Stimulated activated naive CD8-positive, alpha-beta T cell treated with anti-CD3 and anti-CD28 coated beads, Interleukin-15, amount 100 ng/mL, for 72 hours (primary cell): ENCODE measurements around the gene BORCS6.

Experiments used
- ATAC-seq: fragments of 150-1000 bp; cut with Tn5 transposase; 2 replicates; pipeline ENCODE4 v1.10.0; 2021; ENCODE audit warnings: mild to moderate bottlenecking, moderate library complexity
- DNase-seq, 2 donors: peaks; one replicate each; pipeline ENCODE4 v3.0.0; 2021 to 2022
- H3K27ac Mint-ChIP-seq, 2 donors: one replicate each; pipeline ENCODE4 v1.8.0; 2022; ENCODE audit warnings: mild to moderate bottlenecking in 2 of 2, mixed read lengths in 2 of 2, moderate library complexity in 2 of 2
- H3K27me3 Mint-ChIP-seq: one replicate; pipeline ENCODE4 v1.8.0; 2022; ENCODE audit warnings: mixed read lengths
- H3K4me1 Mint-ChIP-seq: one replicate; pipeline ENCODE4 v1.8.0; 2022; ENCODE audit warnings: mild to moderate bottlenecking, mixed read lengths
- H3K4me3 Mint-ChIP-seq, 2 donors: one replicate each; pipeline ENCODE4 v1.8.0; 2022; ENCODE audit warnings: mild to moderate bottlenecking in 2 of 2, mixed read lengths in 2 of 2, moderate library complexity in 1 of 2
- H3K9me3 Mint-ChIP-seq, 2 donors: one replicate each; pipeline ENCODE4 v1.8.0; 2022; ENCODE audit warnings: mixed read lengths in 2 of 2

Gene BORCS6

GRCh38 chr17:8163978-8164814, 25.8 kb downstream of the BORCS6 start:
- DNase-seq (peak in 1 of 2 donors; percentile 76), ATAC-seq (peak; percentile 80)
- H3K4me3 Mint-ChIP-seq: peak overlapping the region; percentile 87 to 96
- H3K9me3 Mint-ChIP-seq: no peaks in the 10 kb centered on the region
- peaks cover 62% of the 10 kb centered on the region for H3K4me1 Mint-ChIP-seq
- H3K27ac Mint-ChIP-seq: peak overlapping the region; percentile 94 to 99
- H3K27me3 Mint-ChIP-seq: no peaks in the 10 kb centered on the region

GRCh38 chr17:8162997-8163977, 26.7 kb downstream of the BORCS6 start:
- peak; percentile 20 for ATAC-seq
- DNase-seq: peak in 1 of 2 donors; percentile 35
- Mint-ChIP-seq H3K4me1 (peaks cover 72% of the 10 kb centered on the region), H3K4me3 (peak overlapping the region; percentile 87 to 96), H3K27ac (peak overlapping the region; percentile 94 to 99), H3K9me3 (no peaks in the 10 kb centered on the region), H3K27me3 (no peaks in the 10 kb centered on the region)

GRCh38 chr17:8162233-8162996, 27.6 kb downstream of the BORCS6 start, which contains the start of gene VAMP2:
VAMP2 (minus strand) TSS chr17:8162948; CDS start chr17:8162879, 69 bp downstream.
- Mint-ChIP-seq H3K4me1 (peaks cover 72% of the 10 kb centered on the region), H3K27ac (peak within 1 kb of the TSS; percentile 94 to 99), H3K27me3 (no peaks in the 10 kb centered on the region), H3K4me3 (peak within 1 kb of the TSS; percentile 87 to 96), H3K9me3 (no peaks in the 10 kb centered on the region)
- ATAC-seq: peak; percentile 61
- peak; percentile 82 to 83 for DNase-seq

GRCh38 chr17:8161289-8162232, 28.4 kb downstream of the BORCS6 start:
- ATAC-seq (no peak), DNase-seq (no peak)
- Mint-ChIP-seq H3K4me1 (peaks cover 68% of the 10 kb centered on the region), H3K27me3 (no peaks in the 10 kb centered on the region), H3K9me3 (no peaks in the 10 kb centered on the region), H3K4me3 (peak overlapping the region; percentile 85 to 87), H3K27ac (peak overlapping the region; percentile 49 to 87)

- Mint-ChIP-seq H3K9me3 (no peaks in the 10 kb centered on the region), H3K4me3 (peak overlapping the region; percentile 85 to 87), H3K27me3 (no peaks in the 10 kb centered on the region), H3K4me1 (peaks cover 65% of the 10 kb centered on the region), H3K27ac (peak overlapping the region; percentile 49 to 87)
- no peak for DNase-seq
- ATAC-seq: no peak
These were observed 29.2 kb downstream of the BORCS6 start for GRCh38 chr17:8160741-8161221.

- H3K27me3 Mint-ChIP-seq: no peaks in the 10 kb centered on the region
- no peak for ATAC-seq
- no peak for DNase-seq
- H3K27ac Mint-ChIP-seq: peak overlapping the region in 1 of 2 donors; percentile 88
- peak overlapping the region; percentile 85 to 87 for H3K4me3 Mint-ChIP-seq
- H3K9me3 Mint-ChIP-seq: no peaks in the 10 kb centered on the region
- peaks cover 62% of the 10 kb centered on the region for H3K4me1 Mint-ChIP-seq
These were observed 29.8 kb downstream of the BORCS6 start for GRCh38 chr17:8160224-8160577.

- no peaks in the 10 kb centered on the region for H3K27me3 Mint-ChIP-seq
- H3K4me1 Mint-ChIP-seq: peaks cover 56% of the 10 kb centered on the region
These were observed 30.3 kb downstream of the BORCS6 start for GRCh38 chr17:8159459-8160223.

GRCh38 chr17:8159032-8159400, 31.0 kb downstream of the BORCS6 start:
- H3K27me3 Mint-ChIP-seq: no peaks in the 10 kb centered on the region
- ATAC-seq: no peak

More at GRCh38 chr17:8159459-8160223, 30.3 kb downstream of the BORCS6 start:
- Mint-ChIP-seq H3K4me3 (peak overlapping the region; percentile 51 to 64), H3K9me3 (no peaks in the 10 kb centered on the region), H3K27ac (peak overlapping the region in 1 of 2 donors; percentile 88)
- ATAC-seq (no peak), DNase-seq (no peak)

GRCh38 chr17:8158267-8159031, 31.5 kb downstream of the BORCS6 start:
- DNase-seq: peak; percentile 78 to 85
- H3K9me3 Mint-ChIP-seq: no peaks in the 10 kb centered on the region
- H3K27me3 Mint-ChIP-seq: no peaks in the 10 kb centered on the region
- H3K4me1 Mint-ChIP-seq: peaks cover 44% of the 10 kb centered on the region
- H3K4me3 Mint-ChIP-seq: peak overlapping the region; percentile 20 to 21
- ATAC-seq: peak; percentile 8
- H3K27ac Mint-ChIP-seq: peak overlapping the region; percentile 43 to 89

More at GRCh38 chr17:8159032-8159400, 31.0 kb downstream of the BORCS6 start:
- Mint-ChIP-seq H3K4me1 (peaks cover 50% of the 10 kb centered on the region), H3K9me3 (no peaks in the 10 kb centered on the region), H3K27ac (no peak overlapping the region), H3K4me3 (peak overlapping the region; percentile 20 to 21)
- DNase-seq: peak in 1 of 2 donors; percentile 8

GRCh38 chr17:8156246-8156992, 33.6 kb downstream of the BORCS6 start:
- Mint-ChIP-seq H3K4me1 (peaks cover 32% of the 10 kb centered on the region), H3K4me3 (no peak overlapping the region), H3K27ac (no peak overlapping the region), H3K27me3 (no peaks in the 10 kb centered on the region), H3K9me3 (no peaks in the 10 kb centered on the region)
- DNase-seq: peak; percentile 100
- ATAC-seq: peak; percentile 83

- no peaks in the 10 kb centered on the region for H3K27me3 Mint-ChIP-seq
- DNase-seq (no peak), ATAC-seq (peak; percentile 3)
- H3K4me3 Mint-ChIP-seq: no peak overlapping the region
- peaks cover 28% of the 10 kb centered on the region for H3K4me1 Mint-ChIP-seq
- no peaks in the 10 kb centered on the region for H3K9me3 Mint-ChIP-seq
- no peak overlapping the region for H3K27ac Mint-ChIP-seq
These were observed 34.1 kb downstream of the BORCS6 start for GRCh38 chr17:8155996-8156245.

- Mint-ChIP-seq H3K27me3 (no peaks in the 10 kb centered on the region), H3K9me3 (no peaks in the 10 kb centered on the region), H3K4me3 (no peak overlapping the region), H3K4me1 (peaks cover 28% of the 10 kb centered on the region), H3K27ac (no peak overlapping the region)
- DNase-seq: no peak
- no peak for ATAC-seq
These were observed 34.6 kb downstream of the BORCS6 start for GRCh38 chr17:8155231-8155995.
